Neutrophil (primary cell): ENCODE measurements around the gene MAGEC1.

Source experiments
- H3K27ac ChIP-seq: fragments of 200-600 bp; sonication (generic); 2 replicates; pipeline ENCODE4 v1.5.1; 2016; ENCODE audit warnings: mild to moderate bottlenecking, moderate library complexity
- H3K27me3 ChIP-seq: fragments of 200-600 bp; sonication (generic); 2 replicates; pipeline ENCODE4 v1.6.0; 2016; ENCODE audit warnings: mild to moderate bottlenecking
- H3K36me3 ChIP-seq: fragments of 200-600 bp; sonication (generic); 2 replicates; pipeline ENCODE4 v1.5.1; 2017
- H3K4me1 ChIP-seq, 2 experiments: fragments of 200-600 bp in 1 of 2; sonication (generic) in 1 of 2; 1 replicate in 1 of 2; 2 replicates in 1 of 2; pipeline versions ENCODE4 v1.5.1 to v1.6.1; 2013 to 2016; ENCODE audit warnings: low read depth in 1 of 2, low read length in 1 of 2, mild to moderate bottlenecking in 1 of 2, moderate library complexity in 1 of 2; ENCODE audit not compliant: control insufficient read depth in 1 of 2, insufficient read depth in 1 of 2
- H3K4me3 ChIP-seq, 2 experiments: fragments of 200-600 bp in 1 of 2; sonication (generic) in 1 of 2; 1 replicate in 1 of 2; 2 replicates in 1 of 2; pipeline ENCODE4 v1.5.1; 2013 to 2016; ENCODE audit warnings: low read depth in 1 of 2, low read length in 1 of 2, mild to moderate bottlenecking in 1 of 2, moderate library complexity in 1 of 2
- H3K9me3 ChIP-seq: fragments of 200-600 bp; sonication (generic); 2 replicates; pipeline ENCODE4 v1.5.1; 2016
- CTCF ChIP-seq: fragments of 200-600 bp; sonication (generic); IDR thresholded peaks from 2 replicates; pipeline ENCODE4 v1.5.1; 2016; ENCODE audit warnings: antibody characterized with exemption

The MAGEC1 gene

DNA sequence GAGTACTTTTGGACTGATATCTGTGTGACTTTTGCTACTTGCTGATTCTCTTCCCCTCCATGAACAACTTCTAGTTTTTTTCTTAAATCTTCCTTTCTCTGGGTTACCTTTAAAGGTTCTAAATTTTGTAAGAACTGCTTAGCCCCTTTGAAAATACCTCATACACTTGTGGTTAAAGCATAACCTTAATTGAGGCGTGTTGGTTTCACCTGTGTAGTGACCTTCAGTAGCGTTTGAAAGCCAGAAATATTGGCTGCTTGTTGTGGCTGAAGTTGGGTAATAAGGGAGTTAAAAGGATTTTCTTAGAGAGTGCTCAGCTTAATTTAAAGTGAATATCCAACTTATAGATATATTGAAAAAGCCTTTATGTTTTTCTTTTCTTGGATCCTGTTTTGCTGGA is 32.0 kb downstream of the MAGEC1 start:
- Histone ChIP-seq H3K4me1 (no peaks in the 10 kb centered on the region), H3K36me3 (no peaks in the 10 kb centered on the region), H3K27ac (no peak overlapping the region), H3K27me3 (no peaks in the 10 kb centered on the region), H3K9me3 (no peaks in the 10 kb centered on the region), H3K4me3 (no peak overlapping the region)
- no peak for TF ChIP-seq CTCF

GRCh38 chrX:141936080-141936479 is 32.4 kb downstream of the MAGEC1 start:
- Histone ChIP-seq H3K36me3 (no peaks in the 10 kb centered on the region), H3K4me1 (no peaks in the 10 kb centered on the region), H3K27me3 (no peaks in the 10 kb centered on the region), H3K9me3 (no peaks in the 10 kb centered on the region), H3K4me3 (no peak overlapping the region), H3K27ac (no peak overlapping the region)
- no peak for TF ChIP-seq CTCF

GRCh38 chrX:141941234-141941633 is 37.5 kb downstream of the MAGEC1 start:
- Histone ChIP-seq H3K9me3 (no peaks in the 10 kb centered on the region), H3K27me3 (no peaks in the 10 kb centered on the region), H3K27ac (no peak overlapping the region), H3K4me3 (no peak overlapping the region), H3K36me3 (no peaks in the 10 kb centered on the region), H3K4me1 (no peaks in the 10 kb centered on the region)
- TF ChIP-seq CTCF = no peak

DNA sequence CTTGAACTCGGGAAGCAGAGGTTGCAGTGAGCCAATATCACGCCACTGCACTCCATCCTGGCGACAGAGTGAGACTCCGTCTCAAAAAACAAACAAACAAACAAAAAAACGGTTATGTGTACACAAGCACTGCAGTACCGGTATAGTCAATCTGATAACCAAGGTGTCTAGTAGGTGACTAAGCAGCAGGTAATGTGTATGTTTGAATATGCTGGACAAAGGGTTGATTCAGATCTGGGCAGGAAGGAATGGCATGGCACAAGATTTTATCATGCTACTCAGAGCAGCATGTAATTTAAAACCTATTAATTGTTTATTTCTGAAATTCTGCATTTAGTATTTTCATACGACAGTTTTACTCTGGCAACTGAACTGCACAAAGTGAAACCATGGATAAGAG is 41.7 kb downstream of the MAGEC1 start:
- H3K27ac ChIP-seq = no peak overlapping the region
- no peaks in the 10 kb centered on the region for H3K9me3 ChIP-seq
- no peak for TF ChIP-seq CTCF

DNA sequence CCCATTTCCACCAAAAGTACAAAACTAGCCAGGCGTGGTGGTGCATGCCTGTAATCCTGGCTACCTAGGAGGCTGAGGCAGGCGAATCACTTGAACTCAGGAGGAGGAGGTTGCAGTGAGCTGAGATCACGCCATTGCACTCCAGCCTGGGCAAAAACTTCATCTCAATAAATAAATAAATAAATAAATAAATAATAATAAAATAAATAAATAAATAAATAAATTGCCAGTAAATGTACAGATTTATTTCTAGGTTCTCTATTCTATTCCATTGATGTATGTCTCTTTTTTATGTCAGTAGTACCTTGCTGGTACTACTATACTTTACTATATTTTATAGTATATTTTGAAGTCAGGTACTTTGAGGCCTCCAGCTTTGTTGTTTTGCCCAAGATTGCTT is 43.7 kb downstream of the MAGEC1 start:
- H3K27me3 ChIP-seq = no peaks in the 10 kb centered on the region
- TF ChIP-seq CTCF = no peak
- no peaks in the 10 kb centered on the region for H3K9me3 ChIP-seq

More for the DNA sequence above, 41.7 kb downstream of the MAGEC1 start:
- Histone ChIP-seq H3K4me1 (no peaks in the 10 kb centered on the region), H3K4me3 (no peak overlapping the region), H3K36me3 (no peaks in the 10 kb centered on the region), H3K27me3 (no peaks in the 10 kb centered on the region)

GRCh38 chrX:141952603-141953002 is 48.9 kb downstream of the MAGEC1 start:
- no peaks in the 10 kb centered on the region for H3K9me3 ChIP-seq
- TF ChIP-seq CTCF = no peak
- H3K4me3 ChIP-seq = no peak overlapping the region
- H3K27me3 ChIP-seq = no peaks in the 10 kb centered on the region
- no peaks in the 10 kb centered on the region for H3K36me3 ChIP-seq
- no peak overlapping the region for H3K27ac ChIP-seq
- no peaks in the 10 kb centered on the region for H3K4me1 ChIP-seq

More for the DNA sequence above, 43.7 kb downstream of the MAGEC1 start:
- H3K4me3 ChIP-seq = no peak overlapping the region
- H3K27ac ChIP-seq = no peak overlapping the region
- H3K36me3 ChIP-seq = no peaks in the 10 kb centered on the region
- H3K4me1 ChIP-seq = no peaks in the 10 kb centered on the region
